Fibroblast of lung (primary cell): ENCODE results near the gene NRG4. TPM values are rescaled to one million over a fixed set of nuclear protein-coding genes. Genes with fewer than 3 reads are reported as not detected.

Experiments
- DNase-seq, 2 donors: peaks; one replicate each; pipeline versions ENCODE4 v3.0.0 to v3.0.0-alpha.2; 2010; ENCODE audit warnings: low read depth in 2 of 2
- H2AFZ ChIP-seq: 2 replicates; pipeline ENCODE4 v1.5.1; 2012; ENCODE audit warnings: low read length, control low read depth, inconsistent platforms
- H3K27ac ChIP-seq: 2 replicates; pipeline ENCODE4 v1.5.1; 2011; ENCODE audit warnings: low read length, control low read depth; ENCODE audit not compliant: insufficient read depth
- H3K27me3 ChIP-seq: 2 replicates; pipeline ENCODE4 v1.5.1; 2011; ENCODE audit warnings: mild to moderate bottlenecking, low read length; ENCODE audit not compliant: control insufficient read depth, insufficient read depth
- H3K36me3 ChIP-seq: 2 replicates; pipeline ENCODE4 v1.5.1; 2011; ENCODE audit warnings: low read length; ENCODE audit not compliant: control insufficient read depth, insufficient read depth
- H3K4me1 ChIP-seq: 2 replicates; pipeline ENCODE4 v1.5.1; 2011; ENCODE audit warnings: low read length; ENCODE audit not compliant: control insufficient read depth, insufficient read depth; ENCODE audit errors: extremely low read depth
- H3K4me2 ChIP-seq: 2 replicates; pipeline ENCODE4 v1.5.1; 2011; ENCODE audit warnings: low read length, control low read depth; ENCODE audit not compliant: insufficient read depth; ENCODE audit errors: extremely low read depth
- H3K4me3 ChIP-seq, 4 experiments: fragments of 200-600 bp in 1 of 4; sonication (generic) in 1 of 4; replicated peaks in 1 of 4; 2 replicates each; pipeline ENCODE4 v1.5.1; 2011 to 2016; ENCODE audit warnings: low read length in 4 of 4, low read depth in 3 of 4, mild to moderate bottlenecking in 3 of 4, control low read depth in 2 of 4, inconsistent platforms in 1 of 4, mixed read lengths in 1 of 4; ENCODE audit not compliant: insufficient read depth in 1 of 4; ENCODE audit errors: control extremely low read depth in 1 of 4
- H3K79me2 ChIP-seq: 2 replicates; pipeline ENCODE4 v1.5.1; 2012; ENCODE audit warnings: mild to moderate bottlenecking, low read length, inconsistent platforms; ENCODE audit not compliant: control insufficient read depth, insufficient read depth
- H3K9ac ChIP-seq: 2 replicates; pipeline ENCODE4 v1.5.1; 2011; ENCODE audit warnings: mild to moderate bottlenecking, low read length, control low read depth; ENCODE audit not compliant: insufficient read depth
- H3K9me3 ChIP-seq: 2 replicates; pipeline ENCODE4 v1.5.1; 2012; ENCODE audit warnings: low read depth, low read length; ENCODE audit not compliant: control insufficient read depth, insufficient read depth
- H4K20me1 ChIP-seq: 2 replicates; pipeline ENCODE4 v1.5.1; 2011; ENCODE audit warnings: low read length; ENCODE audit not compliant: control insufficient read depth, insufficient read depth; ENCODE audit errors: extremely low read depth
- EZH2 ChIP-seq: IDR thresholded peaks from 2 replicates; pipeline ENCODE4 v1.5.1; 2012; ENCODE audit warnings: low read length, control low read depth, mild to moderate bottlenecking; ENCODE audit errors: missing control alignments
- polyA plus RNA-seq, 2 donors: library from polyadenylated mRNA; depleted of rRNA in 1 of 2; stranded (reverse) in 1 of 2; unstranded in 1 of 2; fragments of >200 nt; gene quantifications; 2 replicates each; pipeline ENCODE4 v1.2.1, GENCODE V29; 2011 to 2012; ENCODE audit warnings: missing spikeins in 1 of 2
- total RNA-seq: library from RNA; depleted of rRNA; stranded (reverse); fragments of >200 nt; gene quantifications from 2 replicates; pipeline ENCODE4 v1.2.1, GENCODE V29; 2014
- TF ChIP-seq, protein P1 (sequence below), 2 donors: IDR thresholded peaks in 1 of 2; conservative IDR thresholded peaks in 1 of 2; 1 replicate in 1 of 2; 2 replicates in 1 of 2; pipeline ENCODE4 v1.5.1; 2011 to 2012; ENCODE audit warnings: low read length in 2 of 2, control low read depth in 1 of 2, inconsistent platforms in 1 of 2, low read depth in 1 of 2, mild to moderate bottlenecking in 1 of 2

Gene NRG4
- total and polyA plus RNA-seq, 2 donors (not counting 1 experiment from before 2014, with no cell fraction given): 0.01 TPM; not detected in 1

DNA sequence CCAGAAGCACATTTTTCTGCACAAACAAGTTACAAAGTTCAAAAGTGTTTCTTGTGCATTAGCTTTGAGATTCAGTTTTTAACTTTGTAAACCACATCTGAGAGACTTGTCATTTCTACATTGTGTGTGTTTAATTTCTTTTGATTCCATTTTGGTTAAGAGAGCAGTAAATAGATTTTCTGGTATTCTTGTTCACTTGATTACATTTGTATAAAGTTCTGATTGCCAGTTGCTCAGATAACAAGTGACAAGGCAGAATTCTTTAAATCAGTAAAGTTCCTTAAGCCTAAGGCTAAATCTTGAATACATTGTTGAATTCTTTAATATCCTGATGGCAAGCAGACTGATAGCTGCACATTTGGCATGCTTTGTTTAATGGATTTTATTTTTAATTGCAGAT lies 111.6 kb downstream of the NRG4 start:
- Histone ChIP-seq H3K4me2 (no peak overlapping the region), H3K9ac (no peak overlapping the region), H3K4me1 (no peaks in the 10 kb centered on the region), H2AFZ (no peak overlapping the region), H4K20me1 (no peaks in the 10 kb centered on the region), H3K27ac (no peak overlapping the region), H3K36me3 (peaks cover 2% of the 10 kb centered on the region), H3K9me3 (no peaks in the 10 kb centered on the region), H3K4me3 (no peak overlapping the region), H3K27me3 (no peaks in the 10 kb centered on the region), H3K79me2 (peaks cover 10% of the 10 kb centered on the region)
- DNase-seq: no peak
- no peak for TF ChIP-seq EZH2
- TF ChIP-seq, protein P1, sequence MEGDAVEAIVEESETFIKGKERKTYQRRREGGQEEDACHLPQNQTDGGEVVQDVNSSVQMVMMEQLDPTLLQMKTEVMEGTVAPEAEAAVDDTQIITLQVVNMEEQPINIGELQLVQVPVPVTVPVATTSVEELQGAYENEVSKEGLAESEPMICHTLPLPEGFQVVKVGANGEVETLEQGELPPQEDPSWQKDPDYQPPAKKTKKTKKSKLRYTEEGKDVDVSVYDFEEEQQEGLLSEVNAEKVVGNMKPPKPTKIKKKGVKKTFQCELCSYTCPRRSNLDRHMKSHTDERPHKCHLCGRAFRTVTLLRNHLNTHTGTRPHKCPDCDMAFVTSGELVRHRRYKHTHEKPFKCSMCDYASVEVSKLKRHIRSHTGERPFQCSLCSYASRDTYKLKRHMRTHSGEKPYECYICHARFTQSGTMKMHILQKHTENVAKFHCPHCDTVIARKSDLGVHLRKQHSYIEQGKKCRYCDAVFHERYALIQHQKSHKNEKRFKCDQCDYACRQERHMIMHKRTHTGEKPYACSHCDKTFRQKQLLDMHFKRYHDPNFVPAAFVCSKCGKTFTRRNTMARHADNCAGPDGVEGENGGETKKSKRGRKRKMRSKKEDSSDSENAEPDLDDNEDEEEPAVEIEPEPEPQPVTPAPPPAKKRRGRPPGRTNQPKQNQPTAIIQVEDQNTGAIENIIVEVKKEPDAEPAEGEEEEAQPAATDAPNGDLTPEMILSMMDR (conservative IDR thresholded peaks at IDR 0.05 in 1 of 2, IDR thresholded peaks at IDR 0.05 in 1 of 2; ENCODE audit: low read depth in 1 of 2, low read length in 2 of 2): no peak

DNA sequence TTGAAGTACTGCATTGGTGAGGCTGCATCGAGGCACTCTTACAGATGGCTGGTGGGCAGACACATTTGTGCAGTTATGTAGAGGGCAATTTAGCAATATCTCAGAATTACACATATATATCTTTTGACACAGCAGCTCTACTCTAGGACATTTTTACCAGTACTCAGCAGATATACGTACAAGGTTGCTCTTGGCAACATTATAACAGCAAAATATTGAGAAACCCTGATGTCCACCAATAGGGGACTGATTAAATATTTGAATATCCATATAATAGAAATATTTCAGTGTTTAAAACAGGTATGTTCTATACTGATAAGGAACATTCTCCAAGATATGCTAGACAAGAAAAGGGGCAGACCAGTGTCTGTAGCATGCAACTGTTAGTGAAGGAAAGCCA lies 116.5 kb downstream of the NRG4 start:
- DNase-seq: no peak
- Histone ChIP-seq H3K36me3 (peaks cover 2% of the 10 kb centered on the region), H3K4me3 (no peak overlapping the region), H3K9me3 (no peaks in the 10 kb centered on the region), H4K20me1 (no peaks in the 10 kb centered on the region), H3K4me2 (no peak overlapping the region), H3K79me2 (no peaks in the 10 kb centered on the region), H2AFZ (no peak overlapping the region), H3K27me3 (no peaks in the 10 kb centered on the region), H3K27ac (no peak overlapping the region), H3K9ac (no peak overlapping the region), H3K4me1 (peaks cover 6% of the 10 kb centered on the region)
- TF ChIP-seq, protein P1 (conservative IDR thresholded peaks at IDR 0.05 in 1 of 2, IDR thresholded peaks at IDR 0.05 in 1 of 2; ENCODE audit: low read depth in 1 of 2, low read length in 2 of 2): no peak
- TF ChIP-seq EZH2: no peak

DNA sequence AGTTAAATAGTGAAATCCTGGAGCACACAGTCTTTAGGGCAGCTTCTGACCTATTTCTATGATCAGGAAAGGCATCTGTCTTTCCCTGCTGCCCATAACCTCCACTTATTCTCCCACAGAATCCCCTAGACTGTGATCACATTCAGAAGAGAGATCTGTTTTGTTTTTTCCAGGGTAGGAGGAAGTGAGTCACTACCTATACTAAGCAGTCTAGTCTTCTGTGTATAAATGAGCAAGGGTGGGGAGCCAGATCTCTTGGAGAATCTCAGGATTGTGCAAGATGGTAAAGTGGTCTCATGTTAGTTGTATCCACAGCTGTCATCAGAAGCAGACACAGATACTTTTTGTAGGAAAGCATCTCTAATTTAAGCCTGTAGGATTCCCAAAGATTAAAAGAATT lies 120.3 kb downstream of the NRG4 start:
- Histone ChIP-seq H3K27ac (peak overlapping the region; percentile 73), H2AFZ (peak overlapping the region; percentile 56), H3K4me2 (peak overlapping the region; percentile 69), H3K36me3 (peaks cover 2% of the 10 kb centered on the region), H3K79me2 (no peaks in the 10 kb centered on the region), H4K20me1 (no peaks in the 10 kb centered on the region), H3K4me3 (no peak overlapping the region), H3K27me3 (no peaks in the 10 kb centered on the region), H3K9me3 (no peaks in the 10 kb centered on the region), H3K4me1 (peaks cover 7% of the 10 kb centered on the region), H3K9ac (no peak overlapping the region)
- DNase-seq: peak; percentile 85 to 92
- TF ChIP-seq EZH2: no peak
- TF ChIP-seq, protein P1 (conservative IDR thresholded peaks at IDR 0.05 in 1 of 2, IDR thresholded peaks at IDR 0.05 in 1 of 2; ENCODE audit: low read depth in 1 of 2, low read length in 2 of 2): no peak

Other genes starting within 250 kb of the NRG4 start
- gene UBE2Q2, start 169.0 kb downstream of the NRG4 start, total RNA-seq: 55.7 and 62.6 TPM in 2 replicates
- gene UBE2Q2, start 169.0 kb downstream of the NRG4 start, polyA plus RNA-seq: 38.7 and 55.7 TPM in 2 replicates
- gene FBXO22, start 108.5 kb downstream of the NRG4 start, total RNA-seq: 46.2 and 75.6 TPM in 2 replicates
- 27.0 and 29.9 TPM in 2 replicates for gene FBXO22, start 108.5 kb downstream of the NRG4 start, polyA plus RNA-seq
- gene TMEM266, start 47.6 kb upstream of the NRG4 start, total RNA-seq: 0.26 and 0.33 TPM in 2 replicates
- 0.03 and 0.09 TPM in 2 replicates for gene TMEM266, start 47.6 kb upstream of the NRG4 start, polyA plus RNA-seq